ENCODE measurements around the gene KCNN2.

Gene KCNN2

GRCh38 chr5:114544561-114544960 lies 182.7 kb downstream of the KCNN2 start:
- no peak for DNase-seq (ENCODE audit: low spot score)

Data from left forelimb (tissue), 1 donor.